Panc1 (cell line): ENCODE data around the gene NTNG2.

Source experiments
- TCF7L2 ChIP-seq: IDR thresholded peaks from 2 replicates; pipeline ENCODE4 v1.6.1; 2011; ENCODE audit warnings: mild to moderate bottlenecking, low read depth, low read length, inconsistent platforms
- TF ChIP-seq, protein P1 (sequence below): fragments of 450-650 bp; IDR thresholded peaks from 2 replicates; pipeline ENCODE4 v1.5.1; 2017; ENCODE audit warnings: mild to moderate bottlenecking

DNA sequence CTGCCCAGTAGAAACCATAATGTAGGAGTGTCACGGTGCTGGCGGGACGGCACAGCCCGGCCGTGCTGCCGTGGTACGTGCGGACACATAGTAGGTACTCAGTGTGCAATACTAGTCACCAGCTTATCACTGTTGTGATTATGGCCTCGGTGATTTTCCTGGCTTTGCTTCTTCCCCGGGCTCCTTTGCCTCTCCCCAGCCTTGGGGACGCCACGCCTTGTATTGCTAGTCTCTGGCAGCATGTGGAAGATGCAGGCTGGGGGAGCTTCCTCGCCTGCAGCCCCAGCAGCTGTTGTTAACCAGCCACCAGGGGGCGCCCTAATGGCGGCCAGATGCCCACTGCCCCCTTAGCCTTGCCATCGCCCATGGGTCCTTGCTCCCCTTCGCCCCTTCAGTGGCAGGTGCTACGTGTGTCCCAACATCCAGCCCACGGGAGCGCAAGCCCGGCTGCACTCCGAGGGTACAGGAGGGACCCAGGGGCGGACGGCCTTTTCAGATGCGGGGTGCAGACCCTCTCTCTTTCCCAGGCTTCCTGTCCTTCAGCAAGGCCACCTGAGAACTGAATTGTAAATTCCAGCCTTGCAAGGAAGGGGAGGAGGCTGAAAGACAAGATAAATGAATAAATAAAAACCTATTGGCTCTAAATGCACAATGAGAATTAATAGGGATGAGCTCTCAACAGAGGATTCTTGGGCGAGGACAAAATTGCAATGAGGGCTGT, 8.0 kb downstream of the NTNG2 start:
- no peak for TF ChIP-seq TCF7L2
- TF ChIP-seq, protein P1, sequence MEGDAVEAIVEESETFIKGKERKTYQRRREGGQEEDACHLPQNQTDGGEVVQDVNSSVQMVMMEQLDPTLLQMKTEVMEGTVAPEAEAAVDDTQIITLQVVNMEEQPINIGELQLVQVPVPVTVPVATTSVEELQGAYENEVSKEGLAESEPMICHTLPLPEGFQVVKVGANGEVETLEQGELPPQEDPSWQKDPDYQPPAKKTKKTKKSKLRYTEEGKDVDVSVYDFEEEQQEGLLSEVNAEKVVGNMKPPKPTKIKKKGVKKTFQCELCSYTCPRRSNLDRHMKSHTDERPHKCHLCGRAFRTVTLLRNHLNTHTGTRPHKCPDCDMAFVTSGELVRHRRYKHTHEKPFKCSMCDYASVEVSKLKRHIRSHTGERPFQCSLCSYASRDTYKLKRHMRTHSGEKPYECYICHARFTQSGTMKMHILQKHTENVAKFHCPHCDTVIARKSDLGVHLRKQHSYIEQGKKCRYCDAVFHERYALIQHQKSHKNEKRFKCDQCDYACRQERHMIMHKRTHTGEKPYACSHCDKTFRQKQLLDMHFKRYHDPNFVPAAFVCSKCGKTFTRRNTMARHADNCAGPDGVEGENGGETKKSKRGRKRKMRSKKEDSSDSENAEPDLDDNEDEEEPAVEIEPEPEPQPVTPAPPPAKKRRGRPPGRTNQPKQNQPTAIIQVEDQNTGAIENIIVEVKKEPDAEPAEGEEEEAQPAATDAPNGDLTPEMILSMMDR, result peak; percentile 91
